Adrenal gland (tissue), 12 donors: ENCODE results near the gene SSBP3. TPM values are rescaled to one million over a fixed set of nuclear protein-coding genes. Genes with fewer than 3 reads are reported as not detected.

Source experiments
- DNase-seq, 7 donors: peaks; one replicate each; pipeline ENCODE4 v3.0.0-alpha.2; 2019 to 2020
- H3K27ac ChIP-seq, 5 donors: fragments of 200-600 bp; sonication (generic) in 4 of 5; 1 replicate in 3 of 5; 2 replicates in 2 of 5; pipeline versions ENCODE4 v1.5.1 to v1.8.0; 2016 to 2020; ENCODE audit warnings: mild to moderate bottlenecking in 1 of 5
- H3K27me3 ChIP-seq: fragments of 200-600 bp; 2 replicates; pipeline ENCODE4 v1.8.0; 2021
- H3K36me3 ChIP-seq, 2 donors: fragments of 200-600 bp; replicated peaks in 1 of 2; 1 replicate in 1 of 2; 2 replicates in 1 of 2; pipeline versions ENCODE4 v1.5.1 to v1.8.0; 2018 to 2022
- H3K4me1 ChIP-seq, 2 donors: fragments of 200-600 bp; replicated peaks in 1 of 2; 1 replicate in 1 of 2; 2 replicates in 1 of 2; pipeline versions ENCODE4 v1.5.1 to v1.8.0; 2018 to 2021
- H3K4me3 ChIP-seq, 4 donors: fragments of 200-600 bp; sonication (generic) in 3 of 4; one replicate each; pipeline ENCODE4 v1.5.1; 2016 to 2018
- H3K9me3 ChIP-seq, 3 donors: fragments of 200-600 bp; sonication (generic) in 1 of 3; replicated peaks in 1 of 3; 1 replicate in 2 of 3; 2 replicates in 1 of 3; pipeline versions ENCODE4 v1.5.1 to v1.8.0; 2016 to 2021
- CTCF ChIP-seq, 6 experiments: fragments of 450-650 bp in 4 of 6; fragments of 200-600 bp in 2 of 6; sonication (generic) in 1 of 6; IDR thresholded peaks; 1 replicate in 5 of 6; 2 replicates in 1 of 6; pipeline versions ENCODE4 v1.5.1 to v1.8.0; 2016 to 2021; ENCODE audit warnings: antibody characterized with exemption in 6 of 6, mild to moderate bottlenecking in 2 of 6, moderate library complexity in 1 of 6
- POLR2A ChIP-seq, 2 donors: fragments of 450-650 bp; IDR thresholded peaks; one replicate each; pipeline ENCODE4 v1.6.1; 2017; ENCODE audit warnings: antibody characterized with exemption in 2 of 2, mild to moderate bottlenecking in 2 of 2, moderate library complexity in 1 of 2
- WGBS, 4 donors: extraction: QIAGEN DNeasy Blood & Tissue Kit in 2 of 4; methylation state at CpG; one replicate each; pipeline versions ENCODE4 v1.1.5 to v1.1.7; 2013 to 2017; 5-methylcytosine and 5-hydroxymethylcytosine counted together
- intact Hi-C, 2 donors: fragments of 100-400 bp; cut with DNase I; formaldehyde crosslinking; loops; one replicate each; pipeline versions ENCODE4 v1.14.1 to v1.15.0; 2022 to 2023
- polyA plus RNA-seq, 3 donors: library from polyadenylated mRNA; stranded (reverse); fragments of 200-250 nt in 2 of 3; fragments of 350-450 nt in 1 of 3; fragmentation: Illumina TruSeq in 1 of 3; extraction: RNeasy Lipid Tissue Mini Kit (QIAGEN cat#74804) in 1 of 3; gene quantifications; one replicate each; pipeline ENCODE4 v1.2.3, GENCODE V29; 2013 to 2014
- total RNA-seq, 9 donors: library from RNA; depleted of rRNA in 4 of 9; stranded (reverse); fragments of >200 nt in 4 of 9; fragments of 120-200 nt in 1 of 9; fragmentation: NEBNext Ultra II Directional in 1 of 9; extraction: Animal tissue kit (Norgen Biotek cat#: 25700) in 1 of 9; gene quantifications; one replicate each; pipeline versions ENCODE4 v1.1.0 to v1.2.4, GENCODE V29; 2013 to 2023
- donor health status: healthy with polysubstance abuse.
- donor health status: Bipolar disorder and iron deficiency.
- donor health status: DM: yes; HTN: yes; CAD: no.
- donor health status: DM: no; HTN: no; CAD: no.
- donor health status: DM: no; HTN: no; CAD: no.
- donor health status: DM: yes; HTN: yes; CAD: no.

Gene SSBP3
- total and polyA plus RNA-seq, 12 donors: 15.3 to 150 (median 66.0) TPM

GRCh38 chr1:54342288-54342687 lies 63.9 kb downstream of the SSBP3 start:
- no peak overlapping the region for H3K4me3 ChIP-seq
- DNase-seq: no peak
- H3K36me3 ChIP-seq: peaks cover 0 to 4% of the 10 kb centered on the region in 2 donors
- H3K27ac ChIP-seq: peak overlapping the region in 1 of 5 donors; percentile 13
- peaks cover 0 to 34% of the 10 kb centered on the region in 2 donors for H3K4me1 ChIP-seq
- no peaks in the 10 kb centered on the region for H3K9me3 ChIP-seq
- H3K27me3 ChIP-seq: no peaks in the 10 kb centered on the region
- intact Hi-C loops: no loop called here
- 54 to 63% (median 59%) methylated on average over 2 of the region's 2 CpGs for WGBS, 4 donors
- TF ChIP-seq POLR2A (IDR thresholded peaks at IDR 0.05) (no peak), CTCF (IDR thresholded peaks at IDR 0.05) (no peak)

DNA sequence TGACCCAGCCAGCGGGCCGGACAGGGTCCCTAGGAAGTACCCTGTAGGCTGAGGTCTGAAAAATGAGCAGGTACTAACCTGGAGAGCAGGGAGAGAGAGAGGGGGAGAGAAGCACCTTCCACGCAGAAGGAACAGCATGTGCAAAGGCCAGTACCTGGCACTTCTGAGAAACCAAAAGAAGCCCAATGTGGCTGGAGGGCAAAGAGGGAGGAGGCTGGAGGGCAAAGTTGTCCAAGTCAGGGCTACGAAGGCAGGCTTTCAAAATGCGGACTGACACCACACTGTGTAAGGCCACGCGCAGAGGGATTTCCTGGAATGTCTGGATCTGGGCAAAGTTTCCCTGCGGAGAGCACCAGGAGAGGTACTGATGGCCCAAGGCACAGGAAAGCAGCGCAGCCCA lies 64.4 kb downstream of the SSBP3 start:
- Histone ChIP-seq H3K36me3 (peaks cover 0 to 4% of the 10 kb centered on the region in 2 donors), H3K27ac (no peak overlapping the region), H3K27me3 (no peaks in the 10 kb centered on the region), H3K9me3 (no peaks in the 10 kb centered on the region), H3K4me3 (no peak overlapping the region), H3K4me1 (peaks cover 0 to 34% of the 10 kb centered on the region in 2 donors)
- 95 to 100% (median 96%) methylated on average over 9 of the region's 9 CpGs for whole genome bisulfite sequencing, 4 donors
- no peak for TF ChIP-seq POLR2A (IDR thresholded peaks at IDR 0.05)
- no peak for TF ChIP-seq CTCF (IDR thresholded peaks at IDR 0.05)
- DNase-seq: no peak
- intact Hi-C loops: no loop called here

- no peaks in the 10 kb centered on the region for H3K9me3 ChIP-seq
- 70 to 80% (median 79%) methylated on average over 2 to 5 of the region's 5 CpGs for WGBS, 4 donors
- DNase-seq: no peak
- H3K27ac ChIP-seq: peak overlapping the region in 1 of 5 donors; percentile 12
- no peaks in the 10 kb centered on the region for H3K27me3 ChIP-seq
- peaks cover 0 to 4% of the 10 kb centered on the region in 2 donors for H3K36me3 ChIP-seq
- intact Hi-C loops: no loop called here
- TF ChIP-seq POLR2A (IDR thresholded peaks at IDR 0.05) (no peak), CTCF (IDR thresholded peaks at IDR 0.05) (no peak)
- no peak overlapping the region for H3K4me3 ChIP-seq
- peaks cover 2 to 43% of the 10 kb centered on the region in 2 donors for H3K4me1 ChIP-seq
Measured at GRCh38 chr1:54340878-54341277, 65.3 kb downstream of the SSBP3 start.

DNA sequence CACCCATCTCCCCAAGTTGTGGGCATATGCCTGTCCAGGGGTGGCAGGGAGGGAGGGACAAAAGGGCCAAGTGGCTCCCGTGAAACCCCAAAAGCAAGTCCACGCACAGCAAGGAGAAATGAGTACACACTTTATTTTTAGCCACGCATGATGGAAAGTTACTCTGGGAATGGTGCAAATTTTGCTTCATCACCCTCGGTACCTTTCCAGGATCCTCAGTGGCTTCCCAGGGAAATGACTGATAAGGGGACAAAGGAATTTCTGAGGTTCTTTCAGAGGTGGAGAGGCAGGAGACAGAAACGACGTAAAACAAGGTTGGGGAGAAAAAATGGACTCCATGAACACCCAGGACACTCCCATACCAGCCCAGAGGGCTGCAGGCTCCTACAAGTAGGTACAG lies 65.8 kb downstream of the SSBP3 start:
- Histone ChIP-seq H3K27me3 (no peaks in the 10 kb centered on the region), H3K9me3 (no peaks in the 10 kb centered on the region), H3K27ac (peak overlapping the region in 1 of 5 donors; percentile 12), H3K4me1 (peaks cover 7 to 47% of the 10 kb centered on the region in 2 donors), H3K36me3 (peaks cover 0 to 4% of the 10 kb centered on the region in 2 donors), H3K4me3 (no peak overlapping the region)
- 74 to 80% (median 75%) methylated on average over 6 of the region's 6 CpGs for WGBS, 4 donors
- DNase-seq: no peak
- no peak for TF ChIP-seq POLR2A (IDR thresholded peaks at IDR 0.05)
- TF ChIP-seq CTCF (IDR thresholded peaks at IDR 0.05): no peak
- intact Hi-C loops: no loop called here
